BE2C (cell line): ENCODE results near the gene SREK1IP1.

Source experiments
- DNase-seq: peaks from one replicate; pipeline ENCODE4 v3.0.0-alpha.2; 2020
- H3K27me3 ChIP-seq: fragments of 250-450 bp; sonication (Bioruptor Pico); 2 replicates; pipeline ENCODE4 v1.5.1; 2020; ENCODE audit warnings: mild to moderate bottlenecking
- H3K36me3 ChIP-seq: fragments of 250-450 bp; sonication (Bioruptor Pico); 2 replicates; pipeline ENCODE4 v1.5.1; 2020; ENCODE audit warnings: mild to moderate bottlenecking
- H3K4me1 ChIP-seq: fragments of 250-450 bp; sonication (Bioruptor Pico); 2 replicates; pipeline ENCODE4 v1.5.1; 2020
- H3K4me3 ChIP-seq: 2 replicates; pipeline ENCODE4 v1.5.1; 2011; ENCODE audit warnings: low read depth, low read length
- H3K9me3 ChIP-seq: fragments of 250-450 bp; sonication (Bioruptor Pico); 2 replicates; pipeline ENCODE4 v1.5.1; 2020
- CTCF ChIP-seq: IDR thresholded peaks from 2 replicates; pipeline ENCODE4 v1.5.1; 2012; ENCODE audit warnings: mild to moderate bottlenecking, low read depth, low read length

SREK1IP1 gene

GRCh38 chr5:64759960-64760660 is 8.4 kb downstream of the SREK1IP1 start:
- H3K4me1 ChIP-seq: peaks cover 13% of the 10 kb centered on the region
- H3K9me3 ChIP-seq: no peaks in the 10 kb centered on the region
- no peak overlapping the region for H3K4me3 ChIP-seq
- TF ChIP-seq CTCF: no peak
- no peaks in the 10 kb centered on the region for H3K27me3 ChIP-seq
- no peaks in the 10 kb centered on the region; the same call in none of the 2 replicates for H3K36me3 ChIP-seq
- DNase-seq: no peak

- no peak for DNase-seq
- Histone ChIP-seq H3K4me3 (no peak overlapping the region), H3K36me3 (peaks cover 2% of the 10 kb centered on the region), H3K4me1 (peaks cover 13% of the 10 kb centered on the region), H3K9me3 (no peaks in the 10 kb centered on the region), H3K27me3 (no peaks in the 10 kb centered on the region)
- TF ChIP-seq CTCF: no peak
Observed at GRCh38 chr5:64758901-64759300, 9.6 kb downstream of the SREK1IP1 start.

- no peaks in the 10 kb centered on the region for H3K27me3 ChIP-seq
- H3K36me3 ChIP-seq: peaks cover 3% of the 10 kb centered on the region
- no peaks in the 10 kb centered on the region for H3K9me3 ChIP-seq
- no peaks in the 10 kb centered on the region for H3K4me1 ChIP-seq
- DNase-seq: no peak
- no peak overlapping the region for H3K4me3 ChIP-seq
- no peak for TF ChIP-seq CTCF
Observed at GRCh38 chr5:64754066-64754465, 14.4 kb downstream of the SREK1IP1 start.

GRCh38 chr5:64749385-64749784 is 19.1 kb downstream of the SREK1IP1 start:
- no peak for DNase-seq
- no peak for TF ChIP-seq CTCF
- no peaks in the 10 kb centered on the region for H3K4me1 ChIP-seq
- H3K9me3 ChIP-seq: no peaks in the 10 kb centered on the region
- H3K36me3 ChIP-seq: peaks cover 3% of the 10 kb centered on the region; the same call in 1 of the 2 replicates
- H3K27me3 ChIP-seq: no peaks in the 10 kb centered on the region
- H3K4me3 ChIP-seq: no peak overlapping the region

- Histone ChIP-seq H3K36me3 (no peaks in the 10 kb centered on the region; the same call in 1 of the 2 replicates), H3K4me1 (no peaks in the 10 kb centered on the region), H3K27me3 (no peaks in the 10 kb centered on the region), H3K9me3 (no peaks in the 10 kb centered on the region), H3K4me3 (no peak overlapping the region)
- TF ChIP-seq CTCF: no peak
- no peak for DNase-seq
Observed at GRCh38 chr5:64746446-64746845, 22.0 kb downstream of the SREK1IP1 start.

- H3K4me1 ChIP-seq: no peaks in the 10 kb centered on the region
- no peaks in the 10 kb centered on the region for H3K27me3 ChIP-seq
- no peak for TF ChIP-seq CTCF
- no peaks in the 10 kb centered on the region for H3K9me3 ChIP-seq
- peaks cover 4% of the 10 kb centered on the region; the same call in 1 of the 2 replicates for H3K36me3 ChIP-seq
- H3K4me3 ChIP-seq: no peak overlapping the region
- DNase-seq: no peak
Observed at GRCh38 chr5:64744914-64745313, 23.6 kb downstream of the SREK1IP1 start.
